ENCODE measurements around the gene ITGB5.

- TF ChIP-seq CTCF (conservative IDR thresholded peaks at IDR 0.05; ENCODE audit: low read depth, low read length) (no peak), EZH2 (IDR thresholded peaks at IDR 0.05; ENCODE audit: borderline replicate concordance, low read depth, low read length, poor library complexity, severe bottlenecking) (no peak)
Measured at GRCh38 chr3:124884474-124885101, 2.6 kb downstream of the ITGB5 start.
